K562 (cell line): ENCODE data around the gene SLC41A3. TPM values are rescaled to one million over a fixed set of nuclear protein-coding genes. Genes with fewer than 3 reads are reported as not detected.

Experiments
- ATAC-seq: fragments of 200-7000 bp; cut with Tn5 transposase; 3 replicates; pipeline ENCODE4 v1.9.1; 2020; ENCODE audit warnings: moderate library complexity
- BruUV-seq: library from RNA; stranded (reverse); fragments of 400-500 nt; replicated peaks from 2 replicates; lab custom pipeline; 2021; lab: Mats Ljungman, UMichigan
- CTCF ChIA-PET: fragments of 300-600 bp; formaldehyde crosslinking; extraction: SDS; loops from one replicate; lab custom pipeline; 2021; ENCODE audit warnings: low intra/inter-chr PET ratio; lab: Yijun Ruan, JAX
- POLR2A ChIA-PET: fragments of 300-600, 350-650 bp; sonication (Branson Sonifier 250); formaldehyde crosslinking; extraction: SDS; loops from one replicate; lab custom pipeline; 2021; ENCODE audit warnings: antibody characterized with exemption, inconsistent platforms; lab: Yijun Ruan, JAX
- DNase-seq, 4 experiments: peaks; one replicate each; pipeline versions ENCODE4 v3.0.0 to v3.0.0-alpha.2; 2011 to 2018; ENCODE audit warnings: low spot score in 3 of 4, mixed read lengths in 3 of 4; ENCODE audit errors: extremely low read depth in 1 of 4
- FAIRE-seq: peaks from 2 replicates; lab custom pipeline; 2011; peaks lifted over from hg19 to GRCh38; lab: Jason Lieb, UNC
- H2AFZ ChIP-seq: 2 replicates; pipeline ENCODE4 v1.6.0; 2011; ENCODE audit warnings: low read depth, low read length, control low read depth, inconsistent platforms
- H3K27ac ChIP-seq: fragments of 200-600 bp; 3 replicates; pipeline ENCODE4 v1.8.0; 2011; ENCODE audit warnings: low read depth, mild to moderate bottlenecking, control low read depth, inconsistent platforms, low read length, moderate library complexity, mixed read lengths; ENCODE audit errors: extremely low read depth
- H3K27me3 ChIP-seq, 2 experiments: fragments of 300-600 bp in 1 of 2; 2 replicates in 1 of 2; 3 replicates in 1 of 2; pipeline versions ENCODE4 v1.6.0 to v1.8.0; 2011; ENCODE audit warnings: inconsistent platforms in 2 of 2, low read length in 2 of 2, mild to moderate bottlenecking in 1 of 2, mixed read lengths in 1 of 2, moderate library complexity in 1 of 2; ENCODE audit not compliant: control insufficient read depth in 2 of 2, insufficient read depth in 2 of 2
- H3K36me3 ChIP-seq: fragments of 300-600 bp; 3 replicates; pipeline ENCODE4 v1.8.0; 2011; ENCODE audit warnings: mild to moderate bottlenecking, low read length, inconsistent platforms; ENCODE audit not compliant: control insufficient read depth, insufficient read depth
- H3K4me1 ChIP-seq, 2 experiments: fragments of 200-600 bp in 1 of 2; replicated peaks in 1 of 2; 2 replicates in 1 of 2; 3 replicates in 1 of 2; pipeline versions ENCODE4 v1.5.1 to v1.8.0; 2011; ENCODE audit warnings: inconsistent platforms in 2 of 2, low read length in 2 of 2, mild to moderate bottlenecking in 1 of 2, mixed read lengths in 1 of 2, moderate library complexity in 1 of 2; ENCODE audit not compliant: control insufficient read depth in 2 of 2, insufficient read depth in 2 of 2
- H3K4me2 ChIP-seq: 2 replicates; pipeline ENCODE4 v1.6.1; 2011; ENCODE audit warnings: low read length, control low read depth, inconsistent platforms, mixed read lengths; ENCODE audit not compliant: insufficient read depth
- H3K4me3 ChIP-seq: fragments of 200-600 bp; sonication (generic), shearing (Covaris generic); 2 replicates; pipeline ENCODE4 v1.5.1; 2016; ENCODE audit warnings: control low read depth, inconsistent platforms
- H3K79me2 ChIP-seq: fragments of 200-600 bp; 3 replicates; pipeline ENCODE4 v1.8.0; 2011; ENCODE audit warnings: low read length, inconsistent platforms; ENCODE audit not compliant: control insufficient read depth, insufficient read depth
- H3K9ac ChIP-seq, 2 experiments: 2 replicates each; pipeline versions ENCODE4 v1.6.0 to v1.6.1; 2011; ENCODE audit warnings: low read depth in 2 of 2, low read length in 2 of 2, control low read depth in 1 of 2, inconsistent platforms in 1 of 2, mild to moderate bottlenecking in 1 of 2, mixed read lengths in 1 of 2; ENCODE audit not compliant: insufficient read depth in 1 of 2
- H3K9me1 ChIP-seq: one replicate; pipeline ENCODE4 v1.6.0; 2011; ENCODE audit warnings: inconsistent platforms, mild to moderate bottlenecking, low read length, moderate library complexity; ENCODE audit not compliant: control insufficient read depth, insufficient read depth
- H3K9me3 ChIP-seq: replicated peaks from 2 replicates; pipeline ENCODE4 v1.5.1; 2011; ENCODE audit warnings: low read depth, low read length, inconsistent platforms; ENCODE audit not compliant: control insufficient read depth, insufficient read depth
- H4K20me1 ChIP-seq: replicated peaks from 2 replicates; pipeline ENCODE4 v1.6.1; 2011; ENCODE audit warnings: low read length, inconsistent platforms, mixed read lengths; ENCODE audit not compliant: control insufficient read depth, insufficient read depth
- ATF3 ChIP-seq, 2 experiments: fragments of 450-650 bp in 1 of 2; sonication (generic) in 1 of 2; formaldehyde crosslinking in 1 of 2; IDR thresholded peaks in 1 of 2; conservative IDR thresholded peaks in 1 of 2; 2 replicates each; pipeline versions ENCODE4 v1.6.1 to v1.8.1; 2016 to 2023; ENCODE audit warnings: mild to moderate bottlenecking in 2 of 2, moderate library complexity in 2 of 2, inconsistent platforms in 1 of 2, missing genetic modification reagents in 1 of 2
- CBFA2T3 ChIP-seq: fragments of 450-650 bp; IDR thresholded peaks from 2 replicates; pipeline ENCODE4 v1.6.1; 2017
- CTCFL ChIP-seq: IDR thresholded peaks from 2 replicates; pipeline ENCODE4 v1.6.1; 2011; ENCODE audit warnings: borderline replicate concordance, low read depth, mild to moderate bottlenecking, moderate library complexity, low read length; ENCODE audit not compliant: insufficient read depth, poor library complexity, severe bottlenecking
- POLR3G ChIP-seq: IDR thresholded peaks from 2 replicates; pipeline ENCODE4 v1.6.1; 2011; ENCODE audit not compliant: insufficient read length, insufficient replicate concordance; ENCODE audit errors: extremely low read depth
- TAL1 ChIP-seq: fragments of 450-650 bp; IDR thresholded peaks from 2 replicates; pipeline ENCODE4 v1.6.1; 2016; ENCODE audit warnings: mild to moderate bottlenecking
- ZBTB2 ChIP-seq: fragments of 450-650 bp; IDR thresholded peaks from 2 replicates; pipeline ENCODE4 v1.6.1; 2016; ENCODE audit warnings: antibody characterized with exemption
- WGBS: fragments of 100-300 bp; shearing (Covaris generic); methylation state at CpG from one replicate; pipeline ENCODE4 v1.1.6; 2016; ENCODE audit warnings: low coverage, mixed read lengths; ENCODE audit not compliant: insufficient coverage; ENCODE audit errors: missing lambda C conversion rate; 5-methylcytosine and 5-hydroxymethylcytosine counted together
- in situ Hi-C: fragments of 300-500 bp; cut with MboI; formaldehyde crosslinking; loops from 4 replicates; pipeline ENCODE4 v1.15.0; 2018; ENCODE audit warnings: inconsistent platforms, mixed read lengths
- intact Hi-C: fragments of 100-400 bp; cut with micrococcal nuclease; formaldehyde crosslinking; loops from 2 replicates; pipeline ENCODE4 v1.14.2; 2022
- polyA plus RNA-seq, 8 experiments: library from polyadenylated mRNA; depleted of rRNA in 4 of 8; stranded (reverse) in 5 of 8; unstranded in 3 of 8; fragments of >200 nt; fragmentation: Nextera tagmentation in 2 of 8; fragmentation: Illumina TruSeq in 1 of 8; extraction: Ambion mirVana in 2 of 8; extraction: Trizol in 1 of 8; gene quantifications; 2 replicates each; pipeline versions ENCODE4 v1.2.1 to v1.2.3, GENCODE V29; 2011 to 2014; ENCODE audit warnings: inconsistent platforms in 1 of 8, missing spikeins in 1 of 8
- total RNA-seq, 7 experiments: library from RNA; depleted of rRNA in 6 of 7; stranded (reverse); fragments of >200 nt in 6 of 7; fragmentation: Illumina TruSeq in 2 of 7; extraction: Trizol in 2 of 7; gene quantifications; 2 replicates each; pipeline versions ENCODE4 v1.2.1 to v1.2.3, GENCODE V29; 2011 to 2021; ENCODE audit warnings: low replicate concordance in 1 of 7

The SLC41A3 gene
- total and polyA plus RNA-seq, 9 of the 15 experiments (the other 6 are each of a cell fraction or from before 2014, with no cell fraction given): 4.1 to 20.7 (median 11.2) TPM

- ChIA-PET CTCF (no interaction called here), POLR2A (no interaction called here)
- no peaks in the 10 kb centered on the region for H3K9me1 ChIP-seq
- H3K27ac ChIP-seq: no peak overlapping the region
- ATAC-seq: no peak
- no peak overlapping the region for H3K4me2 ChIP-seq
- H3K4me1 ChIP-seq: no peaks in the 10 kb centered on the region; a peak in 2 of 5 replicates
- no peak overlapping the region for H3K9ac ChIP-seq
- H3K27me3 ChIP-seq: no peaks in the 10 kb centered on the region
- no peaks in the 10 kb centered on the region for H3K79me2 ChIP-seq
- no peak overlapping the region for H2AFZ ChIP-seq
- no peaks in the 10 kb centered on the region for H4K20me1 ChIP-seq
- no peaks in the 10 kb centered on the region for H3K9me3 ChIP-seq
- intact Hi-C loops: no loop called here
- TF ChIP-seq ATF3 (IDR thresholded peaks at IDR 0.05) (no peak), ATF3 (CRISPR knock-in tag; conservative IDR thresholded peaks at IDR 0.05) (no peak), CBFA2T3 (no peak), ZBTB2 (no peak), CTCFL (no peak), POLR3G (no peak), TAL1 (no peak)
- TF ChIP-seq, all 486 proteins: peak for 0
- FAIRE-seq (no peak), DNase-seq (no peak)
- no peaks in the 10 kb centered on the region for H3K36me3 ChIP-seq
- no TSS peak for BruUV-seq
- WGBS: 75% methylated on average over 10 of the region's 10 CpGs
- H3K4me3 ChIP-seq: no peak overlapping the region
- in situ Hi-C loops: no loop called here
These were observed 47.8 kb downstream of the SLC41A3 start for GRCh38 chr3:126036056-126036549.
